GM18498 (cell line): Measurements from ENCODE around the gene KPNB1.
"Not testable (repeated sequence)": the region's sequence is repeated elsewhere in the genome, so short reads cannot be mapped to it uniquely, and the experiment has no call there.

Experiments
- ATAC-seq: cut with Tn5 transposase; IDR thresholded peaks from one replicate; pipeline ENCODE4 v1.9.1; 2021; ENCODE audit warnings: mild to moderate bottlenecking, moderate library complexity; ENCODE audit not compliant: unreplicated experiment

Gene KPNB1

GRCh38 chr17:47676510-47677165 is 26.9 kb downstream of the KPNB1 start:
- no peak for ATAC-seq

- ATAC-seq, result no peak
Measured at GRCh38 chr17:47678196-47678595, 28.5 kb downstream of the KPNB1 start.

- no peak for ATAC-seq
Measured at GRCh38 chr17:47682138-47682537, 32.4 kb downstream of the KPNB1 start.

DNA sequence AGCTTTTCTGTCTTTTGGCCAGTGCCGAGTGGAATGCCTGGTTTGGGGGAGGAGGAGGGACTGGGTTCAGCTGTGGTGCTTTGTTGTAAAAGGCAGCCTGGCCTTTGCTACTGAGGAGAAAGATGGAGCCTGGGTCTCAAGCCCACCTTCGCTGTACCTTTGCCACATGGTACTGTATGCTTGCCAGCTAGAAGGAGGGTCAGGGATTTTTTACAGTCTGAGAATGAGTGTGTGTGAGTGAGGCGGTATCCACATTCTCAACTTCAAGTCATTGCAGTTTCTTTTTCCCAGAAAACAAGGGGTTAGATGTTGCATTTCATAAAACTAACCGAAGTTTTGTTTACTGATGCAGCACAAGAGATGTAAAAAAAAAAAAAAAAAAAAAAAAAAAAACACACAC is 33.0 kb downstream of the KPNB1 start:
- ATAC-seq, result not testable (repeated sequence)

GRCh38 chr17:47684025-47684424 is 34.3 kb downstream of the KPNB1 start:
- ATAC-seq, result no peak

DNA sequence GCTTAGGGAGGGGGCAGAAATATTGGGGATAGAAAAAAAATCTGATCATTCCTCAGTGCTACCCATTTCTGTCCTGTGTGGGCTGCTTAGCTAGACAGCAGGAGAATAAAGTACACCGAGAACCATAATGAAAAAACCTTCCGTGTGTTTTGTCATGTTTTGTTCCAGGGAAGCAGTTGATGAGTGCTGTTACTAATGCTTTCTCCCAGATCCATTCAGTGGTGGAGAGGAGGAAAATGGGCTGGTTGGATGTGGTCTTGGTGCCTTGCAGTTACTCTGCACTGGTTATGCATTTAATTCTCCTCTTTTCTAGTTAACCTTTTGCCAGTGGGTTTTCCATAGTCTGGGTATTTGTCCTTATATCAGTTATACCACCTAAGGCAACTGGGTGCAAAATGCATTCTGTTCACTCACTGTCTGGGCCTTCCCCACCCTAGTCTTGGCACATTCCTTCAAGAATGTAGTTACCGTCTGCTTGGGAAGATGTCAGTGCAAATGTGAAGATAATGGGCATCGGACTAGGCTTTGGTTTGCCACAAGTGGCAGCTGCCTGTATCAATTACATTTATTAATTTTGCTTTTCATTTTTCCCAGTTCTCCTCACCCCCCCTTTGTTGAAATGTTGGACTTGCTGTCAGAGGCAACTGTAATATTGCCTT is 34.9 kb downstream of the KPNB1 start:
- no peak for ATAC-seq

DNA sequence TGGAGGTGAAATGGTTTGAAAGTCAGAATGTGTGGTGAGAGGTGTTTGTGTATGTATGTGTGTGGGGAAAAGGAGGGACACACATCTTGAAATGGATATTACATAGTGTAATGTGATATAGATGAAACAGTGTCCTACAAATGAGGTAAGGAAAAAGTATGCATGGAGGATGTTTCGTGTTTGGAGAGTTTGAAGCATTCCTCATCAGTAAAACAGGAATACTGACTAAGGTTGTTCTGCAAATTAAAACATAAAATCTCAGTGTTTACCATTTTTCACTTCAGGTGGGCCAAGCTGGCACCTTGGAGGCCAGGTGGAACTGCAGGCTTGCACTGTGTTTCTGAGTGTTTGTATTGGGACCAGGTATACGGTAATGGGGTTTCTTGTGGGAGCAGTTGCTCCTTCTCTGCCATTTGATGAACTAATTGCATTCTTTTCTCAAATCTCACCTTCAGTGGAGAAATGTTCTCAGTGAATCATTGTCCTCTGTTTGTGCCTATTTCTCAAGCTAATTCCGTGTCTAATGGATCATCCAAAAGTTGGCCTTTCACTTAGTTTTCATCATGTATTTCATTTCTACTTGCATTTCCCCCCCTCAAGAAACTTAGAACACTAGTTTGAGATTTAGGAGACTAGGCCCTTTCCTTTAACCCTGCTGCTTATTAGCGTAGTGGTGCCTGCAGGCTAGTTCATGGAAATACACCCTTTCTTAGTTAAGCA is 36.0 kb downstream of the KPNB1 start:
- ATAC-seq, result no peak

DNA sequence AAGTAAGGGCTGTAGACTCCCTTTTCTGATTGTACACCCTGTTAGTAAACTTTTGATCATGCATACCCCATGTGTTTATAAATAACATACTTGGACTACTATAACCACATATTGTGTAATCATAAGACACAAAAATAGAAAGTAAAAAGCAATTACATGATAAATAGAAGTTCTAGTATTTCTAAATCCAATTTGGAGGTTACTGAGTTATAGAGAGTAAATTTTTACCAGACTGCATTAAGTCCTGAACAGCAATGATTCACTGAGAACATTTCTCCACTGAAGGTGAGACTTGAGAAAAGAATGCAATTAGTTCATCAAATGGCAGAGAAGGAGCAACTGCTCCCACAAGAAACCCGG is 36.5 kb downstream of the KPNB1 start:
- ATAC-seq, result no peak

- ATAC-seq, result no peak
Measured at GRCh38 chr17:47686664-47687327, 37.1 kb downstream of the KPNB1 start.

GRCh38 chr17:47687328-47687690 is 37.6 kb downstream of the KPNB1 start:
- no peak for ATAC-seq

GRCh38 chr17:47687748-47688147 is 38.0 kb downstream of the KPNB1 start:
- no peak for ATAC-seq

- no peak for ATAC-seq
Measured at GRCh38 chr17:47690121-47690520, 40.4 kb downstream of the KPNB1 start.

DNA sequence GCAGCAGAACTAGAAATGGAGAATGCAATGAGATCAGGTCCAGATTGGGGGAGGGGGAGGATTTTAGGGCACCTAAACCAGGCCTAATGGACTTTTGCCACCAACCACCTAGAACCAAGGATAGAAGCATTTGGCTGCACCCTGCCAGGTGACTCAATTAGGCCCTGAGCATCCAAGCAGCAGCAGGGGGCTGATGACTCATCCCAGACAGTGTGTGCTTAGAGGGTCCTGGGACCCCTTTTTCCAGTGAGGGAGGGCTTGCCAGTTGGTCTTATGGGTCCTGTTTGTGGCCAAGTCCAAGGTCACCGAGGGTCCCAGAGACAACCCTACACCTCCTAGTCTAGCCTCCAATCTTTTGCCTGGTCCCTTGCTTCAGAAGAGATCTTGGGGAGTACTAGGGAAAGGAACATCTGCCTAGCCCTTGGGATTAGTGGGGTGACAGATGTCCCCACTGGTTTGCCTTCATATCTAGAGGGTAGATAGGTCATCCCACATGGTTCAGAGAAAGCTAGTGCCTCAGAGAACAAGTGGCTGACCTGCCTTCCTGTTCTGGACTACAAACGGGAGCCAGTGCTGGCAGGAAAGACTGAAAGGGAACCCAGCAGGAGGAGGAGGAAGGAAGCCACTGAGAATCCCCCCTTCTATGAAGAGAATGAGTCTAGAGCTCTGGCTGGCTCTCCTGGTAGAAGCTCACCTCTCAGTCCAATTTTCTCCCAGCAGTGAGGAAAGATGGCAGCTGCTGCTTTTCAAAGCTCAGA is 42.6 kb downstream of the KPNB1 start:
- no peak for ATAC-seq

- no peak for ATAC-seq
Measured at GRCh38 chr17:47692895-47693730, 43.4 kb downstream of the KPNB1 start.

DNA sequence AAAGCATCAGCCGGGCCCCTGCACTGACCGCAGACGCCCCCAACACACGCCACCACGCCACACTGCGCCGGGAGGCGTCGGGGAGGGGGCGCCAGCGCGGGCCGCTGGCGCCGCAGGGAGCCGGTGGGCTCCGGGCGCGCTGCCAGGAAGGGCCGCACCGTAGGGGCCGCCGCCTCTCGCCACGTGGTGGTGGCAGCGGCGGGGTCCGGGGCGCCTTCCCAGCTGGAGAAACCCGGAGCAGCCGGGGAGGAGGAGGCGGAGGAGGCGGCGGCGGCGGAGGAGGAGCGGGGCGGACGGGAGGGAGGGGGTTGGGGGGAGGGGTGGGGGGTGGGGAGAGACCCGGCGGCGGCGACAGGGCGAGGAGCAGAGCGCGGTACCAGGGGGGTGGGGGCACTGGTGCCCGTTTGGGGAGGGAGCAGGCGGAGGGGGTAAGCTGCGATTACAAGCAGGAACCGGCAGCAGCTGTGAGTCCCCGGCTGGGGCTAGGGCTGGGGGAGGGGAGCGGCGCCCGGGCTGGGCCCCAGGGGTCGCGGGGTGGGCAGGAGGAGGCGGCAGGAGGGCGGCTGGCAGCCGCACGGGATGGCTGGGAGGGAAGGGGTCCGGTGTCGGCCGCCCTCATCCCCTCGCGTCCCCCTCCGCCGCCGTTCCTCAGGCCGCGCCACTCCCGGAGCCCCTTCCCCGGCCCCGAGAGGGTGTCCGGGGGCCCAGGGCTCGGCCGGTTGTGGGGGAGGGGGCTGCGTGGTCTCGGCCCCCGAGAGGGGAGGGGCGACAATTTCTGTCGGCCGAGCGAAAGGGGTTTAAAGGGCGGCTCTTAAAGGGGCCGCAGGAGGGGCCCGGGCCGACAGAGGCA is 44.2 kb downstream of the KPNB1 start, which contains the start of gene TBKBP1:
Gene TBKBP1, plus strand, starts transcription at position 431 of the 850 bp plus-strand sequence. CDS start 1,952 bp downstream, outside the sequence.
- ATAC-seq, result no peak

DNA sequence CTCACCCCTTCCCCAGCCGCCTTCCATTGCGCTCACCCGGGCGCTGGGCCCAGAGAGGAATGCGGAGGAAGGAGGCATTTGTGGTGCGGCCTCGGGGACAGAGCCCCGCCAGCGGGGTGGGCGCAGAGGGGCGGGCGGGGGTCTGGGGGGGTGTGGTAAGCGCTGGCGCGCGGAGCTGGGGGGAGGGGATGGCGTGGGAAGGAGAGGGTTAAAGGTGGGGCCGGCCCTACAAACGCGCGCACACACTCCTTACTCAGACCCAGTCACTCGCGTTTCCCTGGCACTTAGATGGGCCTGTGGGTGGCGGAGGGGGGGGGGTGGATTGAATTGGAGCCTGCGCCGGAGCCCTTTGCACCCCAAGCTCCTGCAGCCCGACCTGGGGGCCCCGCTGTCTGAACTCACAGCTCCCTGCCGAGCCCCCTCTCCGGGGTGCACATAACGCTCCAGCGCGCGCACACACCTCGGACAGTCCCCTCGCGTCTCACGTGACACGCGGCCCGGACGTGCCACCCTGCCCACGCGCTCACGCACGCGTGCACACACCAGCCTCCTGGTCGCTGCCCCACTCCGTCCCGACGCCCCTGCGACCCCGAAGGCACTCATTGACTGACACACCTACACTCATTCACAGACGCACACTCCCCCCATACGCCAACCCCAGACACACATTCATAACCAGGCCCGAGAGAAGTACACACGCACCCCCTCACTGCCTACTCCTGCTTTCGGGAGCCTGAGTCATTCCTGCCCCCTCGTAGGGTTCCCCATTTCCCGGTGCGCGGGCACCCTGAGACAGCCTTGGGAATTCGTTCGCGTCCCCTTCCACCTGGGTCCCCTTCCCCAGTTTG is 45.1 kb downstream of the KPNB1 start:
- ATAC-seq, result no peak

- ATAC-seq, result no peak
Measured at GRCh38 chr17:47695429-47696376, 46.0 kb downstream of the KPNB1 start.
